ENCODE results near the gene NT5E. TPM values are rescaled to one million over a fixed set of nuclear protein-coding genes. Genes with fewer than 3 reads are reported as not detected.

NT5E gene
- polyA plus RNA-seq, 3 donors: 3.3 to 4.7 (median 4.6) TPM

- no peak for DNase-seq (ENCODE audit: extremely low read depth in 1 of 11, low read depth in 9 of 11, low spot score in 4 of 11)
These were observed 31.8 kb upstream of the NT5E start for GRCh38 chr6:85418059-85418458.

- DNase-seq (ENCODE audit: extremely low read depth in 1 of 11, low read depth in 9 of 11, low spot score in 4 of 11): no peak
These were observed 30.7 kb upstream of the NT5E start for GRCh38 chr6:85419046-85419759.

GRCh38 chr6:85420551-85420950, 29.3 kb upstream of the NT5E start:
- DNase-seq (ENCODE audit: extremely low read depth in 1 of 11, low read depth in 9 of 11, low spot score in 4 of 11): no peak

- DNase-seq (ENCODE audit: extremely low read depth in 1 of 11, low read depth in 9 of 11, low spot score in 4 of 11): no peak
These were observed 28.7 kb upstream of the NT5E start for GRCh38 chr6:85421181-85421580.

GRCh38 chr6:85421972-85422371, 27.9 kb upstream of the NT5E start:
- DNase-seq (ENCODE audit: extremely low read depth in 1 of 11, low read depth in 9 of 11, low spot score in 4 of 11): no peak

- no peak for DNase-seq (ENCODE audit: extremely low read depth in 1 of 11, low read depth in 9 of 11, low spot score in 4 of 11)
These were observed 26.9 kb upstream of the NT5E start for GRCh38 chr6:85422996-85423395.

GRCh38 chr6:85424981-85425380, 24.9 kb upstream of the NT5E start:
- DNase-seq (ENCODE audit: extremely low read depth in 1 of 11, low read depth in 9 of 11, low spot score in 4 of 11): no peak

GRCh38 chr6:85425997-85426396, 23.9 kb upstream of the NT5E start:
- DNase-seq (ENCODE audit: extremely low read depth in 1 of 11, low read depth in 9 of 11, low spot score in 4 of 11): no peak

- no peak for DNase-seq (ENCODE audit: extremely low read depth in 1 of 11, low read depth in 9 of 11, low spot score in 4 of 11)
These were observed 21.4 kb upstream of the NT5E start for GRCh38 chr6:85428486-85428885.

- no peak for DNase-seq (ENCODE audit: extremely low read depth in 1 of 11, low read depth in 9 of 11, low spot score in 4 of 11)
These were observed 20.5 kb upstream of the NT5E start for GRCh38 chr6:85429346-85429745.

- no peak for DNase-seq (ENCODE audit: extremely low read depth in 1 of 11, low read depth in 9 of 11, low spot score in 4 of 11)
These were observed 18.6 kb upstream of the NT5E start for GRCh38 chr6:85431271-85431670.

- no peak for DNase-seq (ENCODE audit: extremely low read depth in 1 of 11, low read depth in 9 of 11, low spot score in 4 of 11)
These were observed 17.3 kb upstream of the NT5E start for GRCh38 chr6:85432554-85432953.

GRCh38 chr6:85435851-85436250, 14.0 kb upstream of the NT5E start:
- no peak for DNase-seq (ENCODE audit: extremely low read depth in 1 of 11, low read depth in 9 of 11, low spot score in 4 of 11)

- DNase-seq (ENCODE audit: extremely low read depth in 1 of 11, low read depth in 9 of 11, low spot score in 4 of 11): no peak
These were observed 13.5 kb upstream of the NT5E start for GRCh38 chr6:85436411-85436810.

GRCh38 chr6:85436939-85437495, 12.9 kb upstream of the NT5E start:
- DNase-seq (ENCODE audit: extremely low read depth in 1 of 11, low read depth in 9 of 11, low spot score in 4 of 11): no peak

GRCh38 chr6:85443349-85444117, 6.3 kb upstream of the NT5E start:
- DNase-seq (ENCODE audit: extremely low read depth in 1 of 11, low read depth in 9 of 11, low spot score in 4 of 11): no peak

- DNase-seq (ENCODE audit: extremely low read depth in 1 of 11, low read depth in 9 of 11, low spot score in 4 of 11): peak in 2 of 11 donors; percentile 10 to 30
These were observed 480 bp upstream of the NT5E start for GRCh38 chr6:85449388-85449817.

- DNase-seq (ENCODE audit: extremely low read depth in 1 of 11, low read depth in 9 of 11, low spot score in 4 of 11): no peak
These were observed 1.9 kb downstream of the NT5E start for GRCh38 chr6:85451565-85452306.

GRCh38 chr6:85452441-85452881, 2.6 kb downstream of the NT5E start:
- DNase-seq (ENCODE audit: extremely low read depth in 1 of 11, low read depth in 9 of 11, low spot score in 4 of 11): no peak

- DNase-seq (ENCODE audit: extremely low read depth in 1 of 11, low read depth in 9 of 11, low spot score in 4 of 11): no peak
These were observed 3.2 kb downstream of the NT5E start for GRCh38 chr6:85453052-85453451.
